ENCODE results near the gene SERINC5. TPM values are rescaled to one million over a fixed set of nuclear protein-coding genes. Genes with fewer than 3 reads are reported as not detected.
A peak's percentile ranks its signal among the peaks of the same experiment; 100 is the strongest.

Gene SERINC5
- total and polyA plus RNA-seq, 2 donors (not counting 3 experiments of a cell fraction or from before 2014, with no cell fraction given) = 3.2 to 10.1 TPM

DNA sequence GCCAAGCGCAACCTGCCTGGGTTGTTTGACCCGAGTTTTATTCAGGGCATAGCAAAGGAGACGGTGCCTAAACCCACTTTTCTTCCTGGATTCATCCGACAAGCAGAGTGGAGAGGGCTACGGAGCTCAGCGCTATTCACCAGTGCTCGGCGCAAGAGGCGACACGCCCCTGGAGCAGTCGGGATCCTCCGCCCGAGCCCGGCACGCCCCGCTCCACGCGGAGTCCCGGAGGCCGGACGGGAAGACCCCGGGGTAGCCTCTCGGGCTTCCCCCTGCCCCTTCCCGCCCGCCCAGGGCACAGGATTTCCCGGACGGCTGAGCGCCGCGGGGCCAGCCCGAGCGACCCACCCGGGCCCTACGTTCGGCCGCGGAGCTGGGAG lies 427 bp downstream of the SERINC5 start:
- H3K4me1 ChIP-seq (ENCODE audit: control insufficient read depth, extremely low read depth, insufficient read depth, low read length) = peaks cover 7% of the 10 kb centered on the region
- H2AFZ ChIP-seq (ENCODE audit: low read depth, low read length) = peak overlapping the region; percentile 94
- no peaks in the 10 kb centered on the region for H4K20me1 ChIP-seq (replicated peaks; ENCODE audit: control insufficient read depth, extremely low read depth, insufficient read depth, low read length)
- ChIA-PET POLR2A (interaction anchor here (0.9 to 1.6 kb wide), 3 partner anchors 8 to 153 kb away, joined by 3 to 4 read pairs (median 3); partner anchors contain the start of gene ZFYVE16), CTCF (interaction anchor here (0.8 to 4.4 kb wide), 10 partner anchors 8 to 172 kb away, joined by 4 to 31 read pairs (median 6); no protein-coding TSS in a partner anchor)
- peak overlapping the region; percentile 32 for H3K27ac ChIP-seq (ENCODE audit: insufficient read depth, low read depth, low read length)
- TF ChIP-seq, protein P1, sequence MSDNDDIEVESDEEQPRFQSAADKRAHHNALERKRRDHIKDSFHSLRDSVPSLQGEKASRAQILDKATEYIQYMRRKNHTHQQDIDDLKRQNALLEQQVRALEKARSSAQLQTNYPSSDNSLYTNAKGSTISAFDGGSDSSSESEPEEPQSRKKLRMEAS (IDR thresholded peaks at IDR 0.05; ENCODE audit: insufficient read depth, insufficient read length) = no peak
- no peak for TF ChIP-seq MYC (IDR thresholded peaks at IDR 0.05; ENCODE audit: low read depth, low read length)
- no peak for TF ChIP-seq FOS (IDR thresholded peaks at IDR 0.05; ENCODE audit: borderline replicate concordance, insufficient read depth, low read length)
- TF ChIP-seq, protein P2, sequence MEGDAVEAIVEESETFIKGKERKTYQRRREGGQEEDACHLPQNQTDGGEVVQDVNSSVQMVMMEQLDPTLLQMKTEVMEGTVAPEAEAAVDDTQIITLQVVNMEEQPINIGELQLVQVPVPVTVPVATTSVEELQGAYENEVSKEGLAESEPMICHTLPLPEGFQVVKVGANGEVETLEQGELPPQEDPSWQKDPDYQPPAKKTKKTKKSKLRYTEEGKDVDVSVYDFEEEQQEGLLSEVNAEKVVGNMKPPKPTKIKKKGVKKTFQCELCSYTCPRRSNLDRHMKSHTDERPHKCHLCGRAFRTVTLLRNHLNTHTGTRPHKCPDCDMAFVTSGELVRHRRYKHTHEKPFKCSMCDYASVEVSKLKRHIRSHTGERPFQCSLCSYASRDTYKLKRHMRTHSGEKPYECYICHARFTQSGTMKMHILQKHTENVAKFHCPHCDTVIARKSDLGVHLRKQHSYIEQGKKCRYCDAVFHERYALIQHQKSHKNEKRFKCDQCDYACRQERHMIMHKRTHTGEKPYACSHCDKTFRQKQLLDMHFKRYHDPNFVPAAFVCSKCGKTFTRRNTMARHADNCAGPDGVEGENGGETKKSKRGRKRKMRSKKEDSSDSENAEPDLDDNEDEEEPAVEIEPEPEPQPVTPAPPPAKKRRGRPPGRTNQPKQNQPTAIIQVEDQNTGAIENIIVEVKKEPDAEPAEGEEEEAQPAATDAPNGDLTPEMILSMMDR (IDR thresholded peaks at IDR 0.05; ENCODE audit: extremely low read depth in 1 of 2, insufficient read depth in 1 of 2, low read depth in 1 of 2, low read length in 2 of 2) = no peak
- no peak for TF ChIP-seq POLR2A (IDR thresholded peaks at IDR 0.05; ENCODE audit: low read depth, low read length)
- no peak for TF ChIP-seq POLR2AphosphoS5 (IDR thresholded peaks at IDR 0.05; ENCODE audit: insufficient read depth, low read depth, low read length)
- no peak for TF ChIP-seq JUN (IDR thresholded peaks at IDR 0.05; ENCODE audit: borderline replicate concordance, insufficient read depth, insufficient read length, low read depth)
- TF ChIP-seq EZH2 (IDR thresholded peaks at IDR 0.05; ENCODE audit: borderline replicate concordance, low read depth, low read length, severe bottlenecking) = no peak
- TF ChIP-seq GATA2 (IDR thresholded peaks at IDR 0.05; ENCODE audit: insufficient read depth, insufficient read length, low read depth, low read length) = no peak
- no peak for FAIRE-seq
- H3K27me3 ChIP-seq (ENCODE audit: control insufficient read depth in 2 of 2, insufficient read depth in 2 of 2, low read length in 2 of 2) = no peaks in the 10 kb centered on the region
- no peaks in the 10 kb centered on the region for H3K36me3 ChIP-seq (ENCODE audit: control insufficient read depth in 2 of 2, extremely low read depth in 1 of 2, insufficient read depth in 2 of 2, low read length in 2 of 2)
- peak overlapping the region; percentile 6 for H3K9ac ChIP-seq (replicated peaks; ENCODE audit: extremely low read depth, insufficient read depth, low read length)
- no peaks in the 10 kb centered on the region for H3K79me2 ChIP-seq (ENCODE audit: control insufficient read depth, insufficient read depth, low read length)
- H3K9me1 ChIP-seq (replicated peaks; ENCODE audit: control insufficient read depth, extremely low read depth, insufficient read depth, low read length) = no peaks in the 10 kb centered on the region
- no peak for DNase-seq (ENCODE audit: low read depth, low spot score)
- dilution Hi-C loops (cut with MboI; ENCODE audit: extremely low pct_ligation_motif_present, low sequenced_read_pairs) (no loop called here), intact Hi-C loops (cut with micrococcal nuclease) (loop anchor here (1.0 to 10.0 kb wide), 5 partner anchors 8 to 741 kb away; partner anchors contain the start of gene HOMER1)
- peak overlapping the region; percentile 21 to 64 (median 53) for H3K4me3 ChIP-seq (replicated peaks in 1 of 3; ENCODE audit: insufficient read depth in 1 of 3, low read depth in 1 of 3, low read length in 3 of 3)
- H3K9me3 ChIP-seq (replicated peaks; ENCODE audit: control insufficient read depth, insufficient read depth, low read length) = no peaks in the 10 kb centered on the region
- BruUV-seq (replicated peaks) = no TSS peak
- H3K4me2 ChIP-seq (ENCODE audit: insufficient read depth, low read length) = peak overlapping the region; percentile 60

Measured in endothelial cell of umbilical vein (primary cell).